Mesothelial cell of epicardium (in vitro differentiated cells): ENCODE data around the gene DOCK4. TPM values are rescaled to one million over a fixed set of nuclear protein-coding genes. Genes with fewer than 3 reads are reported as not detected.
A peak's percentile ranks its signal among the peaks of the same experiment; 100 is the strongest.

Source experiments
- DNase-seq, 2 experiments: peaks; one replicate each; pipeline ENCODE4 v3.0.0; 2021; ENCODE audit warnings: low spot score in 2 of 2; ENCODE audit not compliant: unreplicated experiment in 2 of 2
- H3K27ac Mint-ChIP-seq: 2 replicates; pipeline ENCODE4 v1.8.0; 2021; ENCODE audit warnings: mixed read lengths
- H3K27me3 Mint-ChIP-seq: 2 replicates; pipeline ENCODE4 v1.8.0; 2021; ENCODE audit warnings: low read depth, mixed read lengths
- H3K36me3 Mint-ChIP-seq: 2 replicates; pipeline ENCODE4 v1.8.0; 2021; ENCODE audit warnings: mixed read lengths
- H3K4me1 Mint-ChIP-seq: 2 replicates; pipeline ENCODE4 v1.8.0; 2021; ENCODE audit warnings: mixed read lengths
- H3K4me3 Mint-ChIP-seq: 2 replicates; pipeline ENCODE4 v1.8.0; 2021; ENCODE audit warnings: mild to moderate bottlenecking, moderate library complexity, mixed read lengths
- H3K9me3 Mint-ChIP-seq: 2 replicates; pipeline ENCODE4 v1.8.0; 2021; ENCODE audit warnings: mixed read lengths
- CTCF ChIP-seq: fragments of 200-600 bp; sonication (generic); IDR thresholded peaks from one replicate; pipeline ENCODE4 v1.5.0; 2021; ENCODE audit warnings: antibody characterized with exemption; ENCODE audit not compliant: unreplicated experiment
- total RNA-seq: library from RNA; stranded (reverse); gene quantifications from 3 replicates; pipeline ENCODE4 v1.2.1, GENCODE V29; 2021

The DOCK4 gene
- total RNA-seq, 1 donor from 2014 or later: 27.7 TPM

- H3K36me3 Mint-ChIP-seq: peaks cover 3% of the 10 kb centered on the region
- no peak overlapping the region for H3K4me3 Mint-ChIP-seq
- no peak for TF ChIP-seq CTCF
- H3K27me3 Mint-ChIP-seq: no peaks in the 10 kb centered on the region
- DNase-seq: no peak
- H3K9me3 Mint-ChIP-seq: no peaks in the 10 kb centered on the region
- H3K4me1 Mint-ChIP-seq: peaks cover 38% of the 10 kb centered on the region
- H3K27ac Mint-ChIP-seq: peak overlapping the region; percentile 5
These were observed 200.9 kb downstream of the DOCK4 start for GRCh38 chr7:112005205-112005775.

GRCh38 chr7:112001091-112001826 is 204.9 kb downstream of the DOCK4 start:
- H3K27ac Mint-ChIP-seq: peak overlapping the region; percentile 63
- TF ChIP-seq CTCF: no peak
- H3K4me1 Mint-ChIP-seq: peaks cover 31% of the 10 kb centered on the region
- DNase-seq: no peak
- H3K4me3 Mint-ChIP-seq: no peak overlapping the region
- no peaks in the 10 kb centered on the region for H3K27me3 Mint-ChIP-seq
- peaks cover 3% of the 10 kb centered on the region for H3K36me3 Mint-ChIP-seq
- H3K9me3 Mint-ChIP-seq: no peaks in the 10 kb centered on the region

- Mint-ChIP-seq H3K9me3 (no peaks in the 10 kb centered on the region), H3K4me1 (peaks cover 23% of the 10 kb centered on the region), H3K27ac (peak overlapping the region; percentile 77)
These were observed 207.9 kb downstream of the DOCK4 start for GRCh38 chr7:111998326-111998725.

GRCh38 chr7:111997546-111997945 is 208.7 kb downstream of the DOCK4 start:
- Mint-ChIP-seq H3K4me3 (no peak overlapping the region), H3K9me3 (no peaks in the 10 kb centered on the region), H3K27ac (peak overlapping the region; percentile 77), H3K4me1 (peaks cover 23% of the 10 kb centered on the region), H3K36me3 (no peaks in the 10 kb centered on the region), H3K27me3 (no peaks in the 10 kb centered on the region)
- DNase-seq: no peak
- TF ChIP-seq CTCF: no peak

More at GRCh38 chr7:111998326-111998725, 207.9 kb downstream of the DOCK4 start:
- no peak overlapping the region for H3K4me3 Mint-ChIP-seq
- no peak for TF ChIP-seq CTCF
- DNase-seq: no peak
- no peaks in the 10 kb centered on the region for H3K27me3 Mint-ChIP-seq
- peaks cover 3% of the 10 kb centered on the region for H3K36me3 Mint-ChIP-seq

DNA sequence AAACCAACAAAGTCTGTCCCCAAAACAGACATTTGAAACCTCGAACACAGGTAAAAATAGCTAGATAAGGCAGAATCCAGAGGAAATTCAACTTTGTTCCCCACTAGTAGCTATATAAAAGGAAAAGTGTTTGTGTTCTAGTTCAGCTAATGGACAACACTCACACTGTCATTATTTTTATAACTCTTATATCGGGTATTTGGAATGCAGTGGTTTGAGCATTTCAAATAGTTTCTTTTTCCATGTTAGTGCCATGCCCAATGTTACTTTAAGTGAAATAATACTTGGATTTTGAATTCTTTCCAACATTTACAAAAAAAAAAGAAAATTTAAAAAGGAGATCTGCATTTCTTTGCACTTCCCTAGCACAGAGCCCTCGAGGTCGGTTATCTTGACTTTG is 213.6 kb downstream of the DOCK4 start:
- DNase-seq: no peak

More for the DNA sequence above, 213.6 kb downstream of the DOCK4 start:
- H3K27me3 Mint-ChIP-seq: no peaks in the 10 kb centered on the region
- TF ChIP-seq CTCF: no peak
- H3K27ac Mint-ChIP-seq: no peak overlapping the region
- H3K4me3 Mint-ChIP-seq: no peak overlapping the region
- H3K9me3 Mint-ChIP-seq: no peaks in the 10 kb centered on the region
- H3K4me1 Mint-ChIP-seq: peaks cover 4% of the 10 kb centered on the region
- no peaks in the 10 kb centered on the region for H3K36me3 Mint-ChIP-seq
